Panc1 (cell line): ENCODE data around the gene MYCN.

Experiments
- SIN3A ChIP-seq: IDR thresholded peaks from 2 replicates; pipeline ENCODE4 v1.6.1; 2012; ENCODE audit warnings: low read depth, mild to moderate bottlenecking, low read length, moderate library complexity, borderline replicate concordance; ENCODE audit not compliant: insufficient read depth
- TF ChIP-seq, protein P1 (sequence below): fragments of 450-650 bp; IDR thresholded peaks from 2 replicates; pipeline ENCODE4 v1.5.1; 2017; ENCODE audit warnings: mild to moderate bottlenecking

DNA sequence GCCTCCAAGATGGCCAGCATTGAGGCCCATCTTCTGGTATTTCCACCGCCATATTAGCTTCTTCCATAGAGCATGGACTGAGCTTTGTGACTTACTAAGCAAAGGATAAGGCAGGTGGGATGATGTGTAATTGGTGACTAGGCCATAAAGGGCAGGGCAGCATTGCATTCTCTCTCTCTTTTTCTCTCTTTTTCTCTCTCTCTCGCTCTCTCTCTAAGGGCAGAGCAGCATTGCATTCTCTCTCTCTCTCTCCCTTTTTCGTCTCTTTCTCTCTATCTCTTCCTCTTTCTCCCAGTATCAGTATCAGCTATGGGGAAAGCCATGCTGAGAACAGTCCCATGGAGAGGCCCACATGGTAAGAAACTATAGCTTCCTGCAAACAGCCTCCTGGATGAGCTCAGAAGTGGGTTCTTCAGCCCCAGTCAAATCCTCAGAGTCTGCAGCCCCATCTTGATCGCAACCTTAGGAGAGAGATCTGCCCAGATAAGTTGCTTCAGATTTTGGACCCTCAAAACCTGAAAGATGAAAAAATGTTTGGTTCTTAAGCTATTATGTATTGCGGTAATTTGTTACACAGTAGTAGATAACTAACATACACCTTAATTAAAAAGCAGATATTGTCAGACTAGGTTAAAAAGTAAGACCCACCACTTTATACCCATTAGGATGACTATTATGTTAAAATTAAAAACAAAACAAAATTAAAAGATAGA lies 39.1 kb upstream of the MYCN start:
- TF ChIP-seq, protein P1, sequence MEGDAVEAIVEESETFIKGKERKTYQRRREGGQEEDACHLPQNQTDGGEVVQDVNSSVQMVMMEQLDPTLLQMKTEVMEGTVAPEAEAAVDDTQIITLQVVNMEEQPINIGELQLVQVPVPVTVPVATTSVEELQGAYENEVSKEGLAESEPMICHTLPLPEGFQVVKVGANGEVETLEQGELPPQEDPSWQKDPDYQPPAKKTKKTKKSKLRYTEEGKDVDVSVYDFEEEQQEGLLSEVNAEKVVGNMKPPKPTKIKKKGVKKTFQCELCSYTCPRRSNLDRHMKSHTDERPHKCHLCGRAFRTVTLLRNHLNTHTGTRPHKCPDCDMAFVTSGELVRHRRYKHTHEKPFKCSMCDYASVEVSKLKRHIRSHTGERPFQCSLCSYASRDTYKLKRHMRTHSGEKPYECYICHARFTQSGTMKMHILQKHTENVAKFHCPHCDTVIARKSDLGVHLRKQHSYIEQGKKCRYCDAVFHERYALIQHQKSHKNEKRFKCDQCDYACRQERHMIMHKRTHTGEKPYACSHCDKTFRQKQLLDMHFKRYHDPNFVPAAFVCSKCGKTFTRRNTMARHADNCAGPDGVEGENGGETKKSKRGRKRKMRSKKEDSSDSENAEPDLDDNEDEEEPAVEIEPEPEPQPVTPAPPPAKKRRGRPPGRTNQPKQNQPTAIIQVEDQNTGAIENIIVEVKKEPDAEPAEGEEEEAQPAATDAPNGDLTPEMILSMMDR = no peak
- TF ChIP-seq SIN3A = no peak
